ENCODE measurements around the gene STBD1. TPM values are rescaled to one million over a fixed set of nuclear protein-coding genes. Genes with fewer than 3 reads are reported as not detected.

The STBD1 gene
- 0.09 TPM in 1 of 2 replicates, not detected in the other for total RNA-seq

DNA sequence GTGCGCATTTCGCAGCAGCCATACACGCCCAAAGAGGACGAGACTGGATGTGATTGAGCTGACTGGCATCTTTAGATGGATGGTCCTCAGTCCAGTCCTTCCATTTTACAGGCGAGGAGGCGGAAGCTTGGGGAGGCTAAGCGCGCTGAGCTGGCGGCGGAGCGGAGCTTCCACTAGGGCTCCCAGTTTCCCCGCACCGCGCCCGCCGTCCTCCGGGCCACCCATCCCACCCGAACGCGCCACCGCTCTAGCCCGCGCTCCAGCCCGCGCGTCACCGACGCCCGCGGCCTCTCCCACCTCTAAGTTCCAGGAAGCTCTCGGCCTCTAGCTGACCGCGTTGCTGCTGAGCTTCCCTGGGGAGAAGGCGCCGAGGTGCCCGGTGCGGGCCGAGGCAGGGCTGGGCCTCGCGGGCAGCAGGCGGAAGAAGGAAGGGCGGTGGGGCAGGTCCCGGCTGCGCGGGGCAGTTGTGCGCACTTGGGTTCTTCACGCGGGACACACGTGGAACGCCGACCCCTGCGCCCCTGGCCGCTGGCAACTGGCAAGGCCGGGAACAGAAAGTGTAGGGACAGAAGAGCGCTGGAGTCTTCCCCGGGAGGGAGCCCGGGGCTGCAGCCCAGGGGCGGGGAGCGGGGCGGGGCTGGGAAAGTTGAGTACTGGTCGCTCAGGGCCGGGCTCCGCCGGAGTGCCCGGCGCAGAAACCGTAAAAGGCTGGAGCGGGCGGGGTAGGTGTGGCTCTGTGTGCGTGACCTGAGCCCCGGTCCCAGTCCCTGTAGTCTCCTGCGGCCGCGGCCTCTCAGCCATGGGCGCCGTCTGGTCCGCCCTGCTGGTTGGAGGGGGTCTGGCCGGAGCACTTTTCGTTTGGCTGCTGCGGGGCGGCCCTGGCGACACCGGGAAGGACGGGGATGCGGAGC lies at the start of gene STBD1:
Gene STBD1, plus strand, starts transcription at position 763 of the 911 bp plus-strand sequence. Its CDS starts 37 bp downstream, at position 800.
- no peak for TF ChIP-seq CTCF (IDR thresholded peaks at IDR 0.05)
- H3K4me1 Mint-ChIP-seq, result peaks cover 19% of the 10 kb centered on the region
- peak; percentile 19 for DNase-seq
- intact Hi-C loops (cut with micrococcal nuclease), result no loop called here
- peaks cover 33% of the 10 kb centered on the region for H3K27me3 Mint-ChIP-seq
- CTCF ChIA-PET, result interaction anchor here (1.7 kb wide), 1 partner anchor 127 kb away, joined by 3 read pairs; no protein-coding TSS in a partner anchor
- ATAC-seq (ENCODE audit: low read depth), result peak; percentile 7
- H3K9me3 Mint-ChIP-seq, result no peaks in the 10 kb centered on the region
- no peak within 1 kb of the TSS for H3K27ac Mint-ChIP-seq
- POLR2A ChIA-PET, result no interaction called here
- peak within 1 kb of the TSS; percentile 79 for H3K4me3 Mint-ChIP-seq
- H3K36me3 Mint-ChIP-seq (ENCODE audit: low read depth), result no peaks in the 10 kb centered on the region

- TF ChIP-seq CTCF (IDR thresholded peaks at IDR 0.05), result no peak
- H3K27ac Mint-ChIP-seq, result no peak overlapping the region
- no peaks in the 10 kb centered on the region for H3K9me3 Mint-ChIP-seq
- CTCF ChIA-PET, result interaction anchor here (1.4 kb wide), 1 partner anchor 77 kb away, joined by 3 read pairs; no protein-coding TSS in a partner anchor
- ATAC-seq (ENCODE audit: low read depth) (no peak), DNase-seq (no peak)
- H3K4me1 Mint-ChIP-seq, result no peaks in the 10 kb centered on the region
- no peaks in the 10 kb centered on the region for H3K36me3 Mint-ChIP-seq (ENCODE audit: low read depth)
- H3K4me3 Mint-ChIP-seq, result no peak overlapping the region
- POLR2A ChIA-PET, result no interaction called here
- intact Hi-C loops (cut with micrococcal nuclease), result no loop called here
- H3K27me3 Mint-ChIP-seq, result peaks cover 32% of the 10 kb centered on the region
Observed at GRCh38 chr4:76256968-76257367, 49.6 kb upstream of the STBD1 start.

DNA sequence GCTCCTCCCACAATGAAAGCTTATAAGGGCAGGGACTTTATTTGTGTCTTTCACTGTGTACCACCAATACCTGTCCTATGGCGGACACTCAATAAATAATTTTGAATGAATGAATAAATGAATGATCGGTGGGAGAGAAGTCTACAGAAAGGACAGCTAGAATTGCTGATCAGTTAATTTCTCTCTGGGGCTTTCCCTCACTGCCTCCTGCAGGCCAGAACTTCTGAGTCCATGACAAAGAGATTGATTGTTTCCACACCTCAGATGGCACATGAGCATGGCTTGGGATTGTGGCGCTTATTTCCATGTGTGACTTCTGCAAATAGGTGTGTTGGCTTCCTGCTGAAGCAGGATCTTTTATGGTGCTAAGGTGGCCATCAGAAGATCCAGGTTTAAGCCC lies 48.7 kb upstream of the STBD1 start:
- intact Hi-C loops (cut with micrococcal nuclease), result no loop called here
- Mint-ChIP-seq H3K4me3 (no peak overlapping the region), H3K9me3 (no peaks in the 10 kb centered on the region), H3K36me3 (ENCODE audit: low read depth) (no peaks in the 10 kb centered on the region), H3K27ac (no peak overlapping the region), H3K27me3 (peaks cover 24% of the 10 kb centered on the region), H3K4me1 (no peaks in the 10 kb centered on the region)
- no peak for TF ChIP-seq CTCF (IDR thresholded peaks at IDR 0.05)
- ATAC-seq (ENCODE audit: low read depth), result no peak
- DNase-seq, result no peak
- ChIA-PET CTCF (interaction anchor here (1.4 kb wide), 1 partner anchor 78 kb away, joined by 3 read pairs; no protein-coding TSS in a partner anchor), POLR2A (no interaction called here)

DNA sequence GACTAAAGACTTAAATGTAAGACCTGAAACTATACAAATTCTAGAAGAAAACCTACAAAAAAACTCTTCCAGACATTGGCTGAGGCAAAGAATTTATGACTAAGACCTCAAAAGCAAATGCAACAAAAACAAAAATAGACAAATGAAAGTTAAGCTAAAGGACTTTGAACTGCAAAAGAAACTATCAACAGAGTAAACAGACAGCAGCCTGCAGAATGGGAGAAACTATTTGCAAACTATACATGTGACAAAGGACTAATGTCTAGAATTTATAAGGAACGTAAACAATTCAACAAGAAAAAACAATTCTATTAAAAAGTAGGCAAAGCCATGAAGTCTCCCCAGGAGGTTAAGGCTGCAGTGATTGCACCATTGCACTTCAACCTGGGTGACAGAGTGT lies 46.0 kb upstream of the STBD1 start:
- ATAC-seq (ENCODE audit: low read depth), result no peak
- ChIA-PET CTCF (no interaction called here), POLR2A (no interaction called here)
- H3K27me3 Mint-ChIP-seq, result peaks cover 6% of the 10 kb centered on the region
- intact Hi-C loops (cut with micrococcal nuclease), result no loop called here
- no peaks in the 10 kb centered on the region for H3K36me3 Mint-ChIP-seq (ENCODE audit: low read depth)
- no peak for DNase-seq
- no peaks in the 10 kb centered on the region for H3K9me3 Mint-ChIP-seq
- no peak for TF ChIP-seq CTCF (IDR thresholded peaks at IDR 0.05)
- no peaks in the 10 kb centered on the region for H3K4me1 Mint-ChIP-seq
- H3K27ac Mint-ChIP-seq, result no peak overlapping the region
- no peak overlapping the region for H3K4me3 Mint-ChIP-seq

GRCh38 chr4:76265631-76266218 lies 40.8 kb upstream of the STBD1 start:
- Mint-ChIP-seq H3K4me3 (no peak overlapping the region), H3K4me1 (no peaks in the 10 kb centered on the region), H3K27ac (no peak overlapping the region), H3K27me3 (peaks cover 2% of the 10 kb centered on the region), H3K9me3 (no peaks in the 10 kb centered on the region), H3K36me3 (ENCODE audit: low read depth) (no peaks in the 10 kb centered on the region)
- intact Hi-C loops (cut with micrococcal nuclease), result no loop called here
- DNase-seq (no peak), ATAC-seq (ENCODE audit: low read depth) (no peak)
- ChIA-PET POLR2A (no interaction called here), CTCF (no interaction called here)
- no peak for TF ChIP-seq CTCF (IDR thresholded peaks at IDR 0.05)

Measured in activated B cell treated with CpG ODN at 0.5 μM for 24 hours (primary cell).